ENCODE measurements around the gene PTPRCAP.

Gene PTPRCAP

DNA sequence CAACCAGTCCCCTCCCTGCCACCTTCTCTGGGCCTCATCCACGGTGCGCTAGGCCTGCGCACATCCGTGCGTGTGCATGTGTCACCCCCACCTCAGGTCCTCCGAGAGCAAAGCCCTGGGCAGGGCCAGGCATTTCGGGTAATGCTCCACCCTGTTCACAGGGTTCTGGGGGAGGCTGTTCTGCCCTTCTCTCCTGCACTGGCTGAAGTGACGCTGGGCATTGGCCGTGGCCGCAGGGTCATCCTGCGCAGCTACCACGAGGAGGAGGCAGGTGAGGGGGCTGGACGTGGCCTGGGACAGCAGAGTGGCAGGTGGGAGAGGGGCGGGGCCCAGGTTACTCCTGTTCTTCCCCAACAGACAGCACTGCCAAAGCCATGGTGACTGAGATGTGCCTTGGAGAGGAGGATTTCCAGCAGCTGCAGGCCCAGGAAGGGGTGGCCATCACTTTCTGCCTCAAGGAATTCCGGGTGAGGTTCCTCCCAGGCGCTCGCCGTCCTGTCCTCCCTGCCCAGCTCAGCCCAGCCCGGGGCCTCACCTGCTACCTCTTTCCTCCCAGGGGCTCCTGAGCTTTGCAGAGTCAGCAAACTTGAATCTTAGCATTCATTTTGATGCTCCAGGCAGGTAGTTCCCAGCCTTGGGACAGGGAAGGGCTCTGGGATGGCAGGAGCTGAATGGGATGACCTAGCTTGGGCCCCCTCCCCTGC, 41.8 kb downstream of the PTPRCAP start:
- FAIRE-seq: no peak

- no peak for FAIRE-seq
These were observed 43.5 kb downstream of the PTPRCAP start for GRCh38 chr11:67393990-67394389.

DNA sequence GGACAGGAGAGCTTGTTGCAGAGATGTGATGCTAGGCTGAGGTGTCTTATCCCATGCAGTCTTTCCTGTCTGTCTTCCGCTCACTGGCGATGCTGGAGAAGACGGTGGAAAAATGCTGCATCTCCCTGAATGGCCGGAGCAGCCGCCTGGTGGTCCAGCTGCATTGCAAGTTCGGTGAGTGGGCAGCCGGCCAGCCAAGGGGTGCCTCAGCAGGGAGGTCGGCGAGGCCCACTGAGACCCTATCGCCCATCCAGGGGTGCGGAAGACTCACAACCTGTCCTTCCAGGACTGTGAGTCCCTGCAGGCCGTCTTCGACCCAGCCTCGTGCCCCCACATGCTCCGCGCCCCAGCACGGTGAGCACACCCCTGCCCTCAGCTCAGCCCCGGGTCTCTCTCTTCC, 44.0 kb downstream of the PTPRCAP start:
- FAIRE-seq: no peak

DNA sequence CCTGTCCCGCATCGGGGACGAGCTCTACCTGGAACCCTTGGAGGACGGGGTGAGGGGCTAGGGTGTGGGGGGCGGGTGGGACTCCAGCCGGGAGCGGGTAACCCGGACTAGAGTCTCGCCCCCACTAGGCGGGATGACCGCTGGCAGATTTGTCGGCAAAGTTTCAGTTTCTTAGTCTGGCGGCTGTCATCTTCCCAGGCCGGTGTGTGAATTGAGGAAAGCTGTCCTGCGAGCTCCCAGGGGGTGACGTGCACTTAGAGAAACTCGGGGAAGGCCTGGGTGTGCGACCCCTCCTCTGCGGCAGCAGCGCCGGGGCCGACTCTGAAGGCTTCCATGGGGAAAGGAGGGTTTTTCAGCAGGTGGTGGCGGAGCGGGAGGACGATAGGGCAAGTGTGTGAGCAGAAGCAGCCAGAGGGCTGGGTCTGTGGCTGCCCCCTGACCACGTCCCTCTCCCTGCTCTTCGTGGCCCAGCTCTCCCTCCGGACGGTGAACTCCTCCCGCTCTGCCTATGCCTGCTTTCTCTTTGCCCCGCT, 45.2 kb downstream of the PTPRCAP start:
- no peak for FAIRE-seq

DNA sequence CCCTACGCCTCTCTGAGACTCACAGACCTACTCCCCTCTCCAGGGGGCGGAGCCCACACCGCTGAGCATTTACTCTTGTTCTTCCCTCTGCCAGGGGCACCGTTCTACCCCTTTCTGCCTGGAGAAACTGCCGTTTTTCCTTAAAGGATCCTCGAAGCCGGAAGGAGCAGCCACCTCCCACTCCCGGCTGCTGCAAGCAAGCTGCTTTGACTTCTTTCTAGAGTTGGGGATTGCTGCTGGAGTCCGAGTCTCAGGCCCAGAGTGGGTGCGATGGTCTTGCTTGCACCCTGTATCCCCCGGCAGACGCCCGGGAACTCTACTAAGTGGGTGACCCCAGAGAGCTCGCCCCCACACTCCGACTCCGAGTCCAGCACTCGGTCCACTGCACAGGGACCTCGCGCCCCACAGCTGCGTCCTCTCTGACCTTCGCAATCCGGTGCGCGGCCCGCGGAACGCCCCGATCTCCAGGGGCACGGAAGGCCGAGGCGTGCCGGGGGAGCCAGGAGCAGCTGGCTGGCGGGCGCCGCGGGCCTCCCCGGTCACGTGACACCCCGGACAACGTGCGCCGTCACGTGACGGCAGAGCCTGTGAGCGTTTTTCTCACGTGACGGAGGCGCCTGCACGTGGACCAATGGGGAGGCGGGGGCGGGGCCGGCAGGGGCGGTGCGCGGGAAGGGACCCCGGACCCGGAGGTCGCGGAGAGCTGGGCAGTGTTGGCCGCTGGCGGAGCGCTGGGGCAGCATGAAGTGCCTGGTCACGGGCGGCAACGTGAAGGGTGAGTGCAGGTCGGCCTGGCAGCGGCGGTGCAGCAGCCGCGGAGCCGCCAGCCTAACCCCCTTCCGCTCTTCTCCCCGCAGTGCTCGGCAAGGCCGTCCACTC, 45.9 kb downstream of the PTPRCAP start, which contains the start of gene RAD9A:
Gene RAD9A, plus strand, starts transcription at position 683 of the 879 bp plus-strand sequence. Its CDS starts 59 bp downstream, at position 742.
- no peak for FAIRE-seq

DNA sequence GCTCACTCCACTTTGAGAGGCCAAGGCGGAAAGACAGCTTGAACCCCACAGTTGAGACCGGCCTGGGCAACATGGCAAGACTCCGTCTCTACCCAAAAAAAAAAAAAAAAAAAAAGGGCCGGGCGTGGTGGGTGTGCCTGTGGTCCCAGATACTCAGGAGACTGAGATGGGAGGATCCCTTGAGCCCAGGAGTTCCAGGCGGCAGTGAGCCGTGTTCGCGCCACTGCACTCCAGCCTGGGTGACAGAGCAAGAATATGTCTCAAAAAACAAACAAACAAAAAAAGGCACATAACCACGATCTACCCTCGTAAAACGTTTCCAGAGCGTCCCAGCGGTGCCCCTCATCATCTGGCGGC, 46.6 kb downstream of the PTPRCAP start:
- no peak for FAIRE-seq

DNA sequence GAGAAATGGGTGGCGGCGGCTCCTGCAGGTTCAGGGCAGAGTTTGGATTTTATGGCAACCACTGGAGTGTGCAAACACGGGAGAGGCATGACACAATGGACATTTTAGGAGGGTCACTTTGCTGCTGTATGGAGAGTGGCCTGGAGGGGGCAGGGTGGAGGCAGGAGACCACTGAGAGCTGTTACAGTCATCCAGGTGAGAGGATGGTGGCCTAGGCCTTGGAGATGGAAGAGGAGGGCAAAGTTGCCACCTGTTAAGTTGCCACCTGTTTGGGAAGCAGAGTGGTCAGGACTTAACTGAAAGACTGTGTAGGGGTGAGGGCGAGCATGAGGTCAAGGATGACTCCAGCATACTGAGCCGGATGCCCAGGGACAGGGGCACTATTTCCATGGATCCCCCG, 48.0 kb downstream of the PTPRCAP start:
- FAIRE-seq: no peak

GRCh38 chr11:67387518-67387917, 50.0 kb downstream of the PTPRCAP start:
- FAIRE-seq: no peak

GRCh38 chr11:67387069-67387468, 50.4 kb downstream of the PTPRCAP start:
- no peak for FAIRE-seq

All from endometrium (tissue), 2 donors.